Measurements from ENCODE around the gene PABPN1L.
A peak's percentile ranks its signal among the peaks of the same experiment; 100 is the strongest.

Gene PABPN1L

DNA sequence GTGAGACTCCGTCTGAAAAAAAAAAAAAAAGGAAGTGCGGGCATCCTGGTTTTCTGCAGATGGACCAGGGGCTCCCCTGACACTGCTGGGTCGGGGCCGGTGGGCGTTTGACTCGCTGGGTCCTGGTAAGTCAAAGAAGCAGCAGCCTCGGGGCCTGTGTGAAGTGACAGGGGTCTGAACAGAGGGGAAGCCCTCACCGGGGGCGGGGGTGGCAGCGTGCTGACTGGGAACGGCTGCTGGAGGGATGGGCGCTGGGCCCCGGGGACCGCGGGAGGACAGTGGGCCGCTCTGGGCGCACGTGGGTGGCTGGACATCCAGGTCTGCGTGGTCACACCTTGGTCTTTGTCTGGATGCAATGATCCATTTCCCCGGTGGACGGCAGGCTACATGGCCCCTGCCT, 17.9 kb downstream of the PABPN1L start:
- H3K4me3 ChIP-seq (ENCODE audit: low read depth, low read length), result no peak overlapping the region
- TF ChIP-seq, protein P1, sequence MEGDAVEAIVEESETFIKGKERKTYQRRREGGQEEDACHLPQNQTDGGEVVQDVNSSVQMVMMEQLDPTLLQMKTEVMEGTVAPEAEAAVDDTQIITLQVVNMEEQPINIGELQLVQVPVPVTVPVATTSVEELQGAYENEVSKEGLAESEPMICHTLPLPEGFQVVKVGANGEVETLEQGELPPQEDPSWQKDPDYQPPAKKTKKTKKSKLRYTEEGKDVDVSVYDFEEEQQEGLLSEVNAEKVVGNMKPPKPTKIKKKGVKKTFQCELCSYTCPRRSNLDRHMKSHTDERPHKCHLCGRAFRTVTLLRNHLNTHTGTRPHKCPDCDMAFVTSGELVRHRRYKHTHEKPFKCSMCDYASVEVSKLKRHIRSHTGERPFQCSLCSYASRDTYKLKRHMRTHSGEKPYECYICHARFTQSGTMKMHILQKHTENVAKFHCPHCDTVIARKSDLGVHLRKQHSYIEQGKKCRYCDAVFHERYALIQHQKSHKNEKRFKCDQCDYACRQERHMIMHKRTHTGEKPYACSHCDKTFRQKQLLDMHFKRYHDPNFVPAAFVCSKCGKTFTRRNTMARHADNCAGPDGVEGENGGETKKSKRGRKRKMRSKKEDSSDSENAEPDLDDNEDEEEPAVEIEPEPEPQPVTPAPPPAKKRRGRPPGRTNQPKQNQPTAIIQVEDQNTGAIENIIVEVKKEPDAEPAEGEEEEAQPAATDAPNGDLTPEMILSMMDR (IDR thresholded peaks at IDR 0.05; ENCODE audit: low read depth, low read length), result no peak
- in situ Hi-C loops (cut with HindIII; ENCODE audit: low sequenced_read_pairs), result no loop called here
- DNase-seq (ENCODE audit: low read depth, low spot score), result no peak

- in situ Hi-C loops (cut with HindIII; ENCODE audit: low sequenced_read_pairs), result no loop called here
- H3K4me3 ChIP-seq (ENCODE audit: low read depth, low read length), result no peak overlapping the region
- TF ChIP-seq, protein P1 (IDR thresholded peaks at IDR 0.05; ENCODE audit: low read depth, low read length), result no peak
- DNase-seq (ENCODE audit: low read depth, low spot score), result no peak
These were observed 18.8 kb downstream of the PABPN1L start for GRCh38 chr16:88847654-88848053.

DNA sequence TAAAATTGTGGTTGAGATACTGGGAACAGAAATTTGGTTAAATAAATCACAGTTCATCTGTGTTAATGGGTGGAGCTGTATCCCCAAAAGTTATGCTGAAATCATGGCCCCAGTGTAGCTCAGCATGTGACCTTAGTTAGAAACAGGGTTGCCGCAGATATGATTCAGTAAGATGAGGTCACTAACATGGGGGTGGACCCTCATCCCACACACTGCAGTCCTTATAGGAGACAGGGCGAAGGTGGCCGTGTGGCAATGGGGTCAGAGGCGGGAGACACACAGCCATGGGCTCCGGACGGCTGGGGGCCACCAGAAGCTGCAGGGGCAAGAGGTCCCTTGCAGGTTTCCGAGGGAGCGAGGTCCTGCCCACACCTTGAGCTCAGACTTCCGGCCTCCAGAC, 20.4 kb downstream of the PABPN1L start:
- H3K4me3 ChIP-seq (ENCODE audit: low read depth, low read length), result no peak overlapping the region
- no peak for DNase-seq (ENCODE audit: low read depth, low spot score)
- TF ChIP-seq, protein P1 (IDR thresholded peaks at IDR 0.05; ENCODE audit: low read depth, low read length), result no peak
- in situ Hi-C loops (cut with HindIII; ENCODE audit: low sequenced_read_pairs), result no loop called here

- in situ Hi-C loops (cut with HindIII; ENCODE audit: low sequenced_read_pairs), result no loop called here
- TF ChIP-seq, protein P1 (IDR thresholded peaks at IDR 0.05; ENCODE audit: low read depth, low read length), result peak; percentile 29
- H3K4me3 ChIP-seq (ENCODE audit: low read depth, low read length), result no peak overlapping the region
- no peak for DNase-seq (ENCODE audit: low read depth, low spot score)
These were observed 21.9 kb downstream of the PABPN1L start for GRCh38 chr16:88844419-88845036.

DNA sequence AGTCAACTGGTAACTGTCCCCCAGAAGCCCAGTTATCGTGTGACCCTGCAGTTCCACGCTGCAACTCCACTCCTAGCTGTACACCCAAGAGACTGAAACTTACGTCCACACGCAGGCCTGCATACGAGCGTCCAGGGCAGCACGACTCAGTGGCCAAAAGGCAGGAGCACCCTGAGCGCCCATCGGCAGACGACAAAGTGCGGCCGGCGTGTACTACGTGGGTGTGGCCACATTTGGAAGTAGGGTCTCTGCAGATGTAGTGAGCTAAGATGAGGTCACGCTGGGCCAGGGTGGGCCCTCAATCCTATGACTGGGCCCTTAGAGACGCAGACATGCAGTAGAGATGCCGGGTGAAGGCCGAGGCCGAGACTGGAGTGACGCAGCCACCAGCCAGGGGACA, 23.2 kb downstream of the PABPN1L start:
- in situ Hi-C loops (cut with HindIII; ENCODE audit: low sequenced_read_pairs), result no loop called here
- H3K4me3 ChIP-seq (ENCODE audit: low read depth, low read length), result no peak overlapping the region
- TF ChIP-seq, protein P1 (IDR thresholded peaks at IDR 0.05; ENCODE audit: low read depth, low read length), result no peak
- DNase-seq (ENCODE audit: low read depth, low spot score), result no peak

DNA sequence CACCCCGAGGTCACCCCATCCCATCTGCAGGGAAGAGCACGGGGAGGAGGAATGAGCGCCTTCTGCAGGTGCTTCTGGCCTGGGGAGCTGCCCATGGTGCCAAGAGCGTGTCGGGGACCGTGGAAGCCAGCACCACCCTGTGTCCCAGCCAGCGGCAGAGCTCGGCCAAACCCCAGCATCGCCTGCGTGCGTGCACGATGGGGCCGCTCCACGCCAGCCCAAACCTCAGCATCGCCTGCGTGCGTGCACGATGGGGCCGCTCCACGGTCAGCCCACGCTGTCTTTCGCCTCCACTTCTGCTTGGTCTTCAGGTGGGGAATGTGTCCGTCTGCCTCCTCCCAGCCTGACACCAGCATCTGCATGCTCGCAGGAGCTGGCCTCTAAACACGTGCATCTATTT, 23.7 kb downstream of the PABPN1L start:
- DNase-seq (ENCODE audit: low read depth, low spot score), result no peak
- in situ Hi-C loops (cut with HindIII; ENCODE audit: low sequenced_read_pairs), result no loop called here
- no peak overlapping the region for H3K4me3 ChIP-seq (ENCODE audit: low read depth, low read length)
- TF ChIP-seq, protein P1 (IDR thresholded peaks at IDR 0.05; ENCODE audit: low read depth, low read length), result no peak
